Inflammatory macrophage treated with lipopolysaccharide for 4 hours (primary cell): Measurements from ENCODE around the gene CAV2.
A peak's percentile ranks its signal among the peaks of the same experiment; 100 is the strongest.
"Not testable (repeated sequence)": the region's sequence is repeated elsewhere in the genome, so short reads cannot be mapped to it uniquely, and the experiment has no call there.

Experiments
- DNase-seq: peaks from one replicate; pipeline ENCODE4 v3.0.0-alpha.2; 2020

Gene CAV2

GRCh38 chr7:116499168-116500077 lies at the start of gene CAV2:
TSS of gene CAV2 (plus strand) at chr7:116499738. CDS start at chr7:116499782, 44 bp downstream.
- peak; percentile 5 for DNase-seq

- no peak for DNase-seq
Observed at GRCh38 chr7:116449950-116450349, 49.6 kb upstream of the CAV2 start.

- DNase-seq = no peak
Observed at GRCh38 chr7:116451957-116452729, 47.4 kb upstream of the CAV2 start.

- DNase-seq = no peak
Observed at GRCh38 chr7:116454377-116454776, 45.2 kb upstream of the CAV2 start.

- DNase-seq = no peak
Observed at GRCh38 chr7:116455009-116455408, 44.5 kb upstream of the CAV2 start.

- no peak for DNase-seq
Observed at GRCh38 chr7:116455499-116455898, 44.0 kb upstream of the CAV2 start.

- no peak for DNase-seq
Observed at GRCh38 chr7:116461500-116461899, 38.0 kb upstream of the CAV2 start.

GRCh38 chr7:116463956-116464355 lies 35.6 kb upstream of the CAV2 start:
- no peak for DNase-seq

- DNase-seq = no peak
Observed at GRCh38 chr7:116464375-116464774, 35.2 kb upstream of the CAV2 start.

GRCh38 chr7:116465125-116465524 lies 34.4 kb upstream of the CAV2 start:
- DNase-seq = no peak

GRCh38 chr7:116468534-116468933 lies 31.0 kb upstream of the CAV2 start:
- no peak for DNase-seq

- no peak for DNase-seq
Observed at GRCh38 chr7:116477625-116478024, 21.9 kb upstream of the CAV2 start.

- DNase-seq = peak; percentile 23
Observed at GRCh38 chr7:116478834-116479233, 20.7 kb upstream of the CAV2 start.

- no peak for DNase-seq
Observed at GRCh38 chr7:116483271-116483942, 16.1 kb upstream of the CAV2 start.

- not testable (repeated sequence) for DNase-seq
Observed at GRCh38 chr7:116484389-116484788, 15.1 kb upstream of the CAV2 start.

GRCh38 chr7:116487907-116488521 lies 11.5 kb upstream of the CAV2 start:
- DNase-seq = no peak

- no peak for DNase-seq
Observed at GRCh38 chr7:116490351-116490750, 9.2 kb upstream of the CAV2 start.

GRCh38 chr7:116491887-116492653 lies 7.5 kb upstream of the CAV2 start:
- no peak for DNase-seq

- no peak for DNase-seq
Observed at GRCh38 chr7:116492654-116493109, 6.9 kb upstream of the CAV2 start.

GRCh38 chr7:116493449-116493848 lies 6.1 kb upstream of the CAV2 start:
- DNase-seq = no peak

GRCh38 chr7:116494472-116494871 lies 5.1 kb upstream of the CAV2 start:
- no peak for DNase-seq

- no peak for DNase-seq
Observed at GRCh38 chr7:116495736-116496135, 3.8 kb upstream of the CAV2 start.
